Mesendoderm (in vitro differentiated cells): ENCODE results near the gene IFT57.

ENCODE experiments used
- DNase-seq: peaks from one replicate; pipeline ENCODE4 v3.0.0; 2013
- H2AK5ac ChIP-seq: 2 replicates; pipeline ENCODE4 v1.6.1; 2013; ENCODE audit warnings: low read length, inconsistent platforms
- H2BK120ac ChIP-seq: 2 replicates; pipeline ENCODE4 v1.6.1; 2013; ENCODE audit warnings: low read depth, mild to moderate bottlenecking, low read length, moderate library complexity, mixed read lengths
- H2BK15ac ChIP-seq: replicated peaks from 2 replicates; pipeline ENCODE4 v1.6.1; 2013; ENCODE audit warnings: low read depth, mild to moderate bottlenecking, moderate library complexity
- H2BK5ac ChIP-seq: 2 replicates; pipeline ENCODE4 v1.6.1; 2013; ENCODE audit warnings: low read length, inconsistent platforms
- H3K18ac ChIP-seq: 2 replicates; pipeline ENCODE4 v1.6.1; 2013; ENCODE audit warnings: mild to moderate bottlenecking, low read length, mixed read lengths
- H3K23ac ChIP-seq: one replicate; pipeline ENCODE4 v1.6.1; 2013; ENCODE audit warnings: low read length
- H3K27ac ChIP-seq: 2 replicates; pipeline ENCODE4 v1.5.1; 2013; ENCODE audit warnings: low read depth, mild to moderate bottlenecking, inconsistent platforms, low read length, moderate library complexity
- H3K27me3 ChIP-seq: 2 replicates; pipeline ENCODE4 v1.6.1; 2013; ENCODE audit warnings: low read length, control low read depth, mild to moderate bottlenecking, inconsistent platforms; ENCODE audit not compliant: insufficient read depth, poor library complexity
- H3K36me3 ChIP-seq: 2 replicates; pipeline ENCODE4 v1.6.1; 2013; ENCODE audit warnings: low read length, inconsistent platforms; ENCODE audit not compliant: control insufficient read depth, insufficient read depth
- H3K4ac ChIP-seq: one replicate; pipeline ENCODE4 v1.6.1; 2013; ENCODE audit warnings: low read depth, mild to moderate bottlenecking, low read length, moderate library complexity
- H3K4me1 ChIP-seq: 2 replicates; pipeline ENCODE4 v1.6.1; 2013; ENCODE audit warnings: low read depth, low read length, inconsistent platforms; ENCODE audit not compliant: control insufficient read depth
- H3K4me2 ChIP-seq: 2 replicates; pipeline ENCODE4 v1.6.1; 2013; ENCODE audit warnings: low read length
- H3K4me3 ChIP-seq: 2 replicates; pipeline ENCODE4 v1.5.1; 2013; ENCODE audit warnings: mild to moderate bottlenecking, low read length
- H3K56ac ChIP-seq: one replicate; pipeline ENCODE4 v1.6.1; 2013; ENCODE audit warnings: low read length
- H3K79me1 ChIP-seq: 2 replicates; pipeline ENCODE4 v1.6.1; 2013; ENCODE audit warnings: low read length, inconsistent platforms
- H3K79me2 ChIP-seq: 2 replicates; pipeline ENCODE4 v1.6.1; 2013; ENCODE audit warnings: mild to moderate bottlenecking, low read length; ENCODE audit not compliant: control insufficient read depth, insufficient read depth
- H3K9ac ChIP-seq: 2 replicates; pipeline ENCODE4 v1.6.1; 2013; ENCODE audit warnings: low read length, inconsistent platforms
- H4K5ac ChIP-seq: one replicate; pipeline ENCODE4 v1.6.1; 2013; ENCODE audit warnings: low read length
- H4K8ac ChIP-seq: one replicate; pipeline ENCODE4 v1.6.1; 2013; ENCODE audit warnings: low read depth, mild to moderate bottlenecking, control low read depth, low read length, moderate library complexity
- WGBS: extraction: QIAGEN DNeasy Blood & Tissue Kit; methylation state at CpG from one replicate; pipeline ENCODE4 v1.1.7; 2013; ENCODE audit warnings: low lambda C conversion rate, missing lambda C conversion rate; ENCODE audit not compliant: insufficient coverage; ENCODE audit errors: extremely low coverage; 5-methylcytosine and 5-hydroxymethylcytosine counted together

IFT57 gene

DNA sequence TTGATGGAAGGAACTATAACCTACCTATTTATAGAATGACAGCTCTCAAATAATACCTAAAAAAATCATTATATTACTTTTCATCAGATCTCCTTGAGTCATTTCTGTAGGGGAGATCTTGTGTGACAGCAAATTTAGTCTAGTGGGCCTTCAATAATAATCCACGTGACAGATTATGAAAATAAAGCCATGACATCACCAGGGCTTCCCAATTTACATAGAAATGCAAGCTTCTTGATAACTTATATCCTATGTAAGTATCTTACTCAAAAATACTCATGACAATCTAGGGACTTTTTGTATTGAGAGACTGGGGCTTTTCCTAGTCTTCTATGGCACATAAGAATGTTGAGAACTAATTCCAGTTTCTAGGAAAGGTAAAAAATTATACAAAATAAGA lies 21.6 kb downstream of the IFT57 start:
- Histone ChIP-seq H2BK120ac (no peak overlapping the region), H3K9ac (no peak overlapping the region), H3K79me1 (no peaks in the 10 kb centered on the region), H3K4me2 (no peak overlapping the region), H3K4ac (no peak overlapping the region), H3K79me2 (no peaks in the 10 kb centered on the region), H4K8ac (no peak overlapping the region), H3K56ac (no peak overlapping the region), H2AK5ac (no peak overlapping the region), H2BK15ac (no peak overlapping the region), H3K36me3 (no peaks in the 10 kb centered on the region), H3K4me1 (no peaks in the 10 kb centered on the region), H3K4me3 (no peak overlapping the region), H2BK5ac (no peak overlapping the region), H3K23ac (no peak overlapping the region), H3K18ac (no peak overlapping the region), H3K27ac (no peak overlapping the region), H3K27me3 (no peaks in the 10 kb centered on the region), H4K5ac (no peak overlapping the region)
- no CpG with 5 or more reads among the region's 1 CpG for WGBS
- DNase-seq: no peak

DNA sequence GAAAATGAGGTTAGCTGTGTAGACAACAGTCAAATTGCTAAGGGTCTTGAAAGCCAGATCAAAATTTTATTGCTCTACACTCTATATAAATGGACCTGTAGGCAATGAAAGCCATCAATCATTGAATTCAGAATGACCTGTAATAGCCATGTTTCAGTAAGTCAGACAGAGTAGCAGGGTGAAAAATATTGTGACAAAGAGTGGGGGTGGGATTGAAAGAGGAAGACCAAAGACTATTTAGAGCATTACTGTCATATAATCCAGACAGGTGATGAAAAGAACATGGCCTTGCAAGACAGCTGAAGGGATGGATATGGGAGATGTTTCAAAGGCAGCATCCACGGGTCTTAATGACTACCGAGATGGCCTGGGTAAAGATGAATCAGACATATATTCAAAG lies 22.2 kb downstream of the IFT57 start:
- H3K4me3 ChIP-seq: no peak overlapping the region
- no peak overlapping the region for H3K56ac ChIP-seq
- H3K79me1 ChIP-seq: no peaks in the 10 kb centered on the region
- no peak overlapping the region for H3K4me2 ChIP-seq
- H2AK5ac ChIP-seq: no peak overlapping the region
- H3K79me2 ChIP-seq: no peaks in the 10 kb centered on the region
- H3K27ac ChIP-seq: no peak overlapping the region
- no peak overlapping the region for H3K23ac ChIP-seq
- H3K27me3 ChIP-seq: no peaks in the 10 kb centered on the region
- DNase-seq: no peak
- H3K18ac ChIP-seq: no peak overlapping the region
- H2BK15ac ChIP-seq: no peak overlapping the region
- no peak overlapping the region for H2BK5ac ChIP-seq
- H3K4ac ChIP-seq: no peak overlapping the region
- H4K8ac ChIP-seq: no peak overlapping the region
- no CpG with 5 or more reads among the region's 2 CpGs for WGBS
- H3K36me3 ChIP-seq: no peaks in the 10 kb centered on the region
- no peak overlapping the region for H2BK120ac ChIP-seq
- no peak overlapping the region for H4K5ac ChIP-seq
- H3K9ac ChIP-seq: no peak overlapping the region
- no peaks in the 10 kb centered on the region for H3K4me1 ChIP-seq

DNA sequence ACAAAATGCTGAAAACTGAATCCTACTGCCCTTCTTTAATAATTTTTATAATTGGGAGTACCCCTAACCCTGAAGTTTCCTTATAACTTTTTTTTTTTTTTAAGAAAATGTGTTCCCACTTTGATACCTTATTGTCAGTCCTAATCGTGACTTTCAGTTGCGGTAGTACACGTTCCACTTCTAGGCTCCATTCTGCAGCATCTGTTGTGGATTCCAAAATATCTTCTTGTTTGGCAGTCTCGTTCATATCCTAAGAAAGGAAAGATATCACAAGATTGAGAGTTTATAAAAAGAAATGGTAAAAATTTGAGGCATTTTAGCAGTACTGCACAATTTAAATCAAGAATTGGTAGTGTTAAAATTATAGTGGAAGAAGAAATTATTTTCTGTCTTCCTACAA lies 30.8 kb downstream of the IFT57 start:
- Histone ChIP-seq H2BK5ac (no peak overlapping the region), H3K36me3 (no peaks in the 10 kb centered on the region), H3K27ac (no peak overlapping the region), H3K79me2 (no peaks in the 10 kb centered on the region), H2BK15ac (no peak overlapping the region), H2AK5ac (no peak overlapping the region), H2BK120ac (no peak overlapping the region), H3K18ac (no peak overlapping the region), H3K27me3 (no peaks in the 10 kb centered on the region), H3K23ac (no peak overlapping the region), H3K9ac (no peak overlapping the region), H4K5ac (no peak overlapping the region), H3K4ac (no peak overlapping the region), H3K4me3 (no peak overlapping the region), H3K4me2 (no peak overlapping the region), H3K79me1 (no peaks in the 10 kb centered on the region), H3K4me1 (no peaks in the 10 kb centered on the region), H3K56ac (no peak overlapping the region), H4K8ac (no peak overlapping the region)
- WGBS: no CpG with 5 or more reads among the region's 4 CpGs
- DNase-seq: no peak

DNA sequence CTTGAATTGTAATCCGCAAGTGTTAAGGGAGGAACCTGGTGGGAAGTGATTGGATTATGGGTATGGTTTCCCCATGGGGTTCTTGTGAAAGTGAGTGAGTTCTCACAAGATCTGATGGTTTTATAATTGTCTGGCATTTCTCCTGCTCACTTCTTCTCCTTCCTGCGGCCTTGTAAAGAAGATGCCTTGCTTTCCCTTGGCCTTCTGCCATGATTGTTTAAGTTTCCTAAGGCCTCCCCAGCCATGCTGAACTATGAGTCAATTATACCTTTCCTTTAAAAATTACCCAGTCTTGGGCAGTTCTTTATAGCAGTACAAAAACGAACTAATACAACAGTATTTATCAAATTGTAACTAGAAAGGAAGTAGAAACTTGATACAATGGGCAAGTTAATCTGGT lies 31.9 kb downstream of the IFT57 start:
- H3K23ac ChIP-seq: no peak overlapping the region
- H3K4me3 ChIP-seq: no peak overlapping the region
- no peak overlapping the region for H2AK5ac ChIP-seq
- DNase-seq: no peak
- H3K27ac ChIP-seq: no peak overlapping the region
- no peak overlapping the region for H3K56ac ChIP-seq
- no peaks in the 10 kb centered on the region for H3K79me2 ChIP-seq
- no peaks in the 10 kb centered on the region for H3K79me1 ChIP-seq
- H4K8ac ChIP-seq: no peak overlapping the region
- H3K4ac ChIP-seq: no peak overlapping the region
- no peak overlapping the region for H3K9ac ChIP-seq
- no peak overlapping the region for H3K4me2 ChIP-seq
- H3K18ac ChIP-seq: no peak overlapping the region
- no peaks in the 10 kb centered on the region for H3K27me3 ChIP-seq
- H3K4me1 ChIP-seq: no peaks in the 10 kb centered on the region
- H2BK15ac ChIP-seq: no peak overlapping the region
- WGBS: no CpG with 5 or more reads among the region's 3 CpGs
- H2BK5ac ChIP-seq: no peak overlapping the region
- H4K5ac ChIP-seq: no peak overlapping the region
- no peak overlapping the region for H2BK120ac ChIP-seq
- H3K36me3 ChIP-seq: no peaks in the 10 kb centered on the region

DNA sequence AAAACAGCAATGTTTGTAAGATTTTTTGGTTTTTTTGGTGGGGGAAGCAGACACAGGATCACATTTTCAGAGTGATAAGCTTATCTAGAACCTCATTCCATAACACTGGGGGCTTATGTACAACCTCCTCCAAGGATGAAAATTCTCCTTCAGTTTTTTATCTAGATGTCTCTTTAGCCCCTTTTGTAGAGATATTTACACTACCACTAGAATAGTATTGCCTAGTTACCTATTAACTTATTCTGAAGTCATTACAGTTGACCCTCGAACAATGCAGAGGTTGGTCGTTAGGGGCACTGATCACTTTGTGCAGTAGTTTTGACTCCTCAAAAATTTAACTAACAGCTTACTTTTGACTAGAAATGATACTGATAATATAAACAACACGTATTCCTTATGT lies 32.8 kb downstream of the IFT57 start:
- H4K8ac ChIP-seq: no peak overlapping the region
- H3K79me2 ChIP-seq: no peaks in the 10 kb centered on the region
- H4K5ac ChIP-seq: no peak overlapping the region
- no peak for DNase-seq
- no peak overlapping the region for H3K56ac ChIP-seq
- WGBS: no CpG with 5 or more reads among the region's 3 CpGs
- H2BK5ac ChIP-seq: no peak overlapping the region
- H3K4ac ChIP-seq: no peak overlapping the region
- H3K18ac ChIP-seq: no peak overlapping the region
- H3K4me2 ChIP-seq: no peak overlapping the region
- H2AK5ac ChIP-seq: no peak overlapping the region
- no peaks in the 10 kb centered on the region for H3K79me1 ChIP-seq
- no peaks in the 10 kb centered on the region for H3K36me3 ChIP-seq
- no peak overlapping the region for H3K27ac ChIP-seq
- H3K9ac ChIP-seq: no peak overlapping the region
- H3K4me3 ChIP-seq: no peak overlapping the region
- H2BK15ac ChIP-seq: no peak overlapping the region
- H2BK120ac ChIP-seq: no peak overlapping the region
- no peaks in the 10 kb centered on the region for H3K4me1 ChIP-seq
- H3K27me3 ChIP-seq: no peaks in the 10 kb centered on the region
- H3K23ac ChIP-seq: no peak overlapping the region

DNA sequence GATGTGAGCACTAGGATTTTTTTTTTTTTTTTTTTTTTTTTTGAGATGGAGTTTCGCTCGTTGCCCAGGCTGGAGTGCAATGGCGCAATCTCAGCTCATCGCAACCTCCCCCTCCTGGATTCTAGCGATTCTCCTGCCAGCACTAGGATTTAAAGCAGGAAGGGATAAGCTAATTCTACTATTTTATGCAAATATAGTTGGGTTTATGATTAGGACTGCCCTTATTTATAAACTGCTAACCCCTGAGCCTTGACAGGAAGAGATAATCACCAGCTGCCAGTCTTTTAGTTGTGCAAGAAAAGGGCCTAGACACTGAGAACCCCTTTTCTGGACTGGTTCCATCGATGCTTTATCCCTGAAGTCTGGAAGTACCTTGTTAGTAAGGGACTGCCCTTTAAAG lies 36.7 kb downstream of the IFT57 start:
- no peaks in the 10 kb centered on the region for H3K27me3 ChIP-seq
- no peak overlapping the region for H3K18ac ChIP-seq
- no CpG with 5 or more reads among the region's 6 CpGs for WGBS
- no peaks in the 10 kb centered on the region for H3K4me1 ChIP-seq
- H3K4me2 ChIP-seq: no peak overlapping the region
- no peak overlapping the region for H3K4me3 ChIP-seq
- no peaks in the 10 kb centered on the region for H3K79me1 ChIP-seq
- H3K79me2 ChIP-seq: no peaks in the 10 kb centered on the region
- no peak overlapping the region for H3K27ac ChIP-seq
- no peak overlapping the region for H2AK5ac ChIP-seq
- no peaks in the 10 kb centered on the region for H3K36me3 ChIP-seq
- no peak overlapping the region for H3K23ac ChIP-seq
- DNase-seq: no peak
- no peak overlapping the region for H4K5ac ChIP-seq
- no peak overlapping the region for H3K56ac ChIP-seq
- H4K8ac ChIP-seq: no peak overlapping the region
- H3K4ac ChIP-seq: no peak overlapping the region
- no peak overlapping the region for H2BK5ac ChIP-seq
- no peak overlapping the region for H2BK120ac ChIP-seq
- no peak overlapping the region for H2BK15ac ChIP-seq
- H3K9ac ChIP-seq: no peak overlapping the region
